ENCODE data around the gene ALKBH6. TPM values are rescaled to one million over a fixed set of nuclear protein-coding genes. Genes with fewer than 3 reads are reported as not detected.

The ALKBH6 gene
- total and polyA plus RNA-seq, 2 of the 8 experiments (the other 6 are each of a cell fraction or from before 2014, with no cell fraction given) = 19.2 to 33.3 TPM

- Histone ChIP-seq H3K36me3 (ENCODE audit: control insufficient read depth in 2 of 4, insufficient read depth in 4 of 4, low read length in 3 of 4) (peaks cover 0 to 2% (median 0%) of the 10 kb centered on the region in 4 experiments; a peak in 1 of 8 replicates), H2BK120ac (replicated peaks; ENCODE audit: low read depth, low read length) (no peak overlapping the region), H3K4me3 (ENCODE audit: extremely low read depth in 1 of 4, insufficient read depth in 2 of 4, low read depth in 3 of 4, low read length in 4 of 4) (peak overlapping the region in 1 of 4 experiments; percentile 82; a peak in 1 of 8 replicates), H3K4ac (replicated peaks; ENCODE audit: insufficient read length, low read depth, low read length) (no peak overlapping the region), H3K14ac (ENCODE audit: insufficient read length) (no peak overlapping the region), H3K23ac (ENCODE audit: insufficient read length) (no peak overlapping the region), H3K23me2 (ENCODE audit: low read depth, low read length) (peaks cover 7% of the 10 kb centered on the region; the same call in 1 of the 2 replicates), H3K4me1 (replicated peaks in 1 of 4; ENCODE audit: control insufficient read depth in 3 of 4, insufficient read depth in 4 of 4, low read length in 3 of 4) (peaks cover 0 to 5% (median 1%) of the 10 kb centered on the region in 4 experiments; a peak in 4 of 7 replicates), H3K9ac (replicated peaks in 1 of 4; ENCODE audit: extremely low read depth in 1 of 4, low read depth in 3 of 4, low read length in 3 of 4) (no peak overlapping the region), H4K8ac (ENCODE audit: extremely low read depth, insufficient read depth, low read length) (no peak overlapping the region), H2BK20ac (ENCODE audit: low read length) (no peak overlapping the region), H3K79me1 (ENCODE audit: low read depth, low read length) (peaks cover 11% of the 10 kb centered on the region), H3K56ac (replicated peaks; ENCODE audit: insufficient read length, low read depth, low read length) (no peak overlapping the region), H3K18ac (ENCODE audit: extremely low read depth, low read length) (no peak overlapping the region), H2BK12ac (ENCODE audit: low read depth, low read length) (no peak overlapping the region), H2BK5ac (ENCODE audit: low read depth, low read length) (no peak overlapping the region), H3K9me3 (ENCODE audit: insufficient read depth in 2 of 2, low read depth in 1 of 2, low read length in 1 of 2) (no peaks in the 10 kb centered on the region), H2BK15ac (ENCODE audit: low read length) (no peak overlapping the region), H3K27ac (ENCODE audit: low read depth, low read length) (no peak overlapping the region), H4K91ac (replicated peaks; ENCODE audit: insufficient read length, low read length) (no peak overlapping the region), H2AFZ (ENCODE audit: low read length) (no peak overlapping the region), H3K27me3 (replicated peaks in 1 of 4; ENCODE audit: control insufficient read depth in 3 of 4, extremely low read depth in 1 of 4, insufficient read depth in 3 of 4, low read length in 3 of 4) (no peaks in the 10 kb centered on the region), H4K5ac (ENCODE audit: insufficient read length, low read depth, low read length) (no peak overlapping the region), H3K4me2 (ENCODE audit: insufficient read depth in 1 of 2, low read depth in 2 of 2, low read length in 2 of 2) (peak overlapping the region in 1 of 2 experiments; percentile 84; a peak in 1 of 4 replicates), H4K20me1 (replicated peaks in 1 of 2; ENCODE audit: control insufficient read depth in 1 of 2, insufficient read depth in 2 of 2, low read length in 2 of 2) (peaks cover 2 to 14% of the 10 kb centered on the region in 2 experiments), H3K79me2 (ENCODE audit: control insufficient read depth in 1 of 2, insufficient read depth in 2 of 2, low read length in 2 of 2) (peaks cover 0 to 9% of the 10 kb centered on the region in 2 experiments; a peak in 2 of 4 replicates), H2AK5ac (ENCODE audit: low read depth, low read length) (no peak overlapping the region)
- 90% methylated on average over 8 of the region's 8 CpGs; no CpG with 5 or more reads in 1 of the 2 experiments for whole genome bisulfite sequencing, 2 experiments (ENCODE audit: extremely low coverage in 1 of 2, insufficient coverage in 1 of 2, insufficient read length in 1 of 2, insufficient replicate concordance in 2 of 2, low coverage in 1 of 2, low lambda C conversion rate in 2 of 2, missing lambda C conversion rate in 1 of 2)
- ChIA-PET CTCF (ENCODE audit: partially characterized antibody) (interaction anchor here (0.6 to 4.1 kb wide), 12 partner anchors 10 to 304 kb away, joined by 3 to 19 read pairs (median 4); partner anchors contain the start of genes SYNE4 and THAP8), POLR2A (ENCODE audit: partially characterized antibody) (interaction anchor here (1.5 to 1.9 kb wide), 3 partner anchors 10 to 57 kb away, joined by 5 to 8 read pairs (median 5); partner anchors contain the start of gene THAP8)
- DNase-seq (ENCODE audit: low read depth in 1 of 2, low spot score in 2 of 2) (no peak), FAIRE-seq (no peak)
- TF ChIP-seq E2F6 (IDR thresholded peaks at IDR 0.05) (no peak), SP4 (IDR thresholded peaks at IDR 0.05; ENCODE audit: low read length) (no peak)
These were observed 17.2 kb downstream of the ALKBH6 start for GRCh38 chr19:35996777-35997176.
